GDM1 (cell line): Measurements from ENCODE around the gene EIF4EBP2.

Source experiments
- DNase-seq: peaks from one replicate; lab custom pipeline; 2025; lab: John Stamatoyannopoulos, UW

EIF4EBP2 gene

DNA sequence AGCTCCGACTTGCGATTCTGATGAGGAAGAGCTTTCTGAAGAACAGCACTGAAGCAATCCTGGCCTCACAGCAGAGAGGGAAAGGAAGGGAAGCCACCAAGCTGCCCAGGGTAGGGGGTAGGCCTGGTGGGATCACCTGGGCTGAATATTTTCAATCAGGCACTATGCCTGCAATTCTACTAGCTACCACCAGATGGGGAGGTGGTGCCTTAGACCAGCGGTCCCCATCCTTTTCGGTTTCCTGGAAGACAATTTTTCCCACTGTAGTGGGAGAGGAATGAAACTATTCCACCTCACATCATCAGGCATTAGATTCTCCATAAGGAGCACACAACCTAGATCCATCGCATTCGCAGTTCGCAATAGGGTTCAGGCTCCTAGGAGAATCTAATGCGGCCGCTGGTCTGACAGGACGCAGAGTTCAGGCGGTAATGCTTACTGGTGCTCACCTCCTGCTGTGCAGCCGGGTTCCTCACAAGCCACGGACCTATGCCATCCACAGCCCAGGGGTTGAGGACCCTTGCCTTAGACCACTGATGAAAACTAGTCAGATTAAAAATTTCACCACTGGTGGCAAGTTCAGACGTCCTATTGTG, 24.3 kb upstream of the EIF4EBP2 start:
- no peak for DNase-seq

- DNase-seq, result no peak
Measured at GRCh38 chr10:70380350-70381135, 23.4 kb upstream of the EIF4EBP2 start.

DNA sequence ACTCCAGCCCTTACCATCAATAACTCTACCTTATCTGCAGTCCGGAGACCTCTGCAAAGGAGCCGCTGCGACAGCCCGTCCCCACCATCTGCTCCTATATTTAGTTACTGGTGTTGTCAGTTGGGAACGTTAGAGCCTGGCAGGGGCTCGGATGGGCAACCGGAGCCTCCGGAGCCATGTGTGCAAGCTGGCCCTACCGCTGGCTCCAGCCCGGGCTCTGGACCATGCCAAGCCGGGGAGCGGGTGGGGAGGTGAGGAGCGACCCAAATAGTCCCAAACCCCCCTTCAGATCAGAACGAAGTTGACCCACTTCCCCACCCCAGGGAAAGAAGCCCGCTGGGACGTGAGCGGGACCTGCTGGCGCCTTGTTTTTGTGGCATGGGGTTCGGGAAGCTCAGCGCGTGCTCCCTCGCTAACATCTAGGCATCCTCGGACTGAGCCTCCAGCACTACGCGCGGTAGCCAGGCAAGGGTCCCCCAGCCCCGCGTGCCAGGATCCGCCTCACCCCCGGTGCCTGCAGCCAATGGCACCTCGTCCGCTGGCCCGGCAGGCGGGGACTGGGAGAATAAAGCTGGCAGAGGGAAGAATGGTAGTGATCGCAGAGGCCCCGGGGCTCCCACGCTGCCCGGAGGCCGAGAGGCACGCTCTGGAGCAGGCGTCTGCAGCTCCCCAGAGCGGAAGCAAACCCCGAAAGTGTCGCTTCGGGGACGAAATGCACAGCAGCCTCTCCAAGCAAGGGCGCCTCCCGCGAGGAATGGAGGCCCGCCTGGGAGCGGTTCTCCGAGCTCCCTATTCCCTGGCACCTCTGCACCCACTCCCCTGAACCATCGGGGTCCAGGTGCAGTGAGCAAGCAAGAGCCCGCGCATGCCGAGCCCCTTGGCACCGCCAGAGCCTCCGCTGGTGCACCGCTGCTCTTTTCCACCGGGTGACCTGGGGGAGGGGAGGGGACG, 22.2 kb upstream of the EIF4EBP2 start:
- no peak for DNase-seq

GRCh38 chr10:70391654-70392053, 12.3 kb upstream of the EIF4EBP2 start:
- DNase-seq, result no peak

GRCh38 chr10:70396140-70396539, 7.8 kb upstream of the EIF4EBP2 start:
- DNase-seq, result no peak

GRCh38 chr10:70399177-70399576, 4.8 kb upstream of the EIF4EBP2 start:
- DNase-seq, result no peak

- no peak for DNase-seq
Measured at GRCh38 chr10:70403483-70404035, 386 bp upstream of the EIF4EBP2 start.

- DNase-seq, result no peak
Measured at GRCh38 chr10:70404787-70405036, 767 bp downstream of the EIF4EBP2 start.

GRCh38 chr10:70405037-70405824, 1.3 kb downstream of the EIF4EBP2 start:
- peak; percentile 54 for DNase-seq

- DNase-seq, result no peak
Measured at GRCh38 chr10:70409772-70410171, 5.8 kb downstream of the EIF4EBP2 start.

DNA sequence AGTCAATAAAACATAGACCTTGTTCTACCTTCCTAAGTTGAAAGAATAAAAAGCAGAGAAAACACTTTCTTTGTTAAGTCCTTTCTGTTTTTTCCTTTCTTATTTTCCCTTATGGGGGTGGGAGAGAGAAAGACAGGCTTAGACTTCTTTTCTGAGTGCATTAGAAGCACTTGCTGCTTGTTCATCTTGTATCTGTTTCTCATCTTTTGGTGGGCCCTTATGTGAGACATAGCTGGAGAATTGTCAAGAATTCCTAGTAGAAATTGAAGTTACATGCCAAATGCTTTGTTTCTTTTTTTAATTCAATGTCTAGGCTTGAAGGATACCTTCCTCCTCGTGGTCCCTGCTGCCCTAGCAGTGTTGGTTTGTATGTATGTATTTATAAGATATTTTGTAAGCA, 6.7 kb downstream of the EIF4EBP2 start:
- DNase-seq, result no peak

DNA sequence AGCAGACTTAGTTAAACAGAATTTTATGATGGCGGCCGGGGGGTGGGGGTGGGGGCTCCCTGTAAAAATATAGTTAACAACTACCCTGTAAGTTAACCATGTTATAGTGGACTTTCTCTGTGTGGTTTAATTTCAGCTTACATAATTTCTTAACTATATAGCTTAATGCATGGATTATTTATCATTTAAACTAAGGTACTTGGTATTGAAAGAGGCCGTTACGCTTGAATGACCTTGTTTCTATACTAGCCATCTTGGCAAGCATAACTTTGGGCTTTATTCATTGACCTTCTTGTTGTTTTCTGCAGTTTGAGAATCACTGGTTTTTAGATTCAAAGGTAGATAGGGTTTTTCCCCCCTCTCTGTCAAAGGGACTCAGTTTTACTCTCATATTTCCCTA, 8.4 kb downstream of the EIF4EBP2 start:
- DNase-seq, result no peak

- no peak for DNase-seq
Measured at GRCh38 chr10:70417568-70417967, 13.6 kb downstream of the EIF4EBP2 start.

GRCh38 chr10:70418229-70418628, 14.3 kb downstream of the EIF4EBP2 start:
- no peak for DNase-seq

DNA sequence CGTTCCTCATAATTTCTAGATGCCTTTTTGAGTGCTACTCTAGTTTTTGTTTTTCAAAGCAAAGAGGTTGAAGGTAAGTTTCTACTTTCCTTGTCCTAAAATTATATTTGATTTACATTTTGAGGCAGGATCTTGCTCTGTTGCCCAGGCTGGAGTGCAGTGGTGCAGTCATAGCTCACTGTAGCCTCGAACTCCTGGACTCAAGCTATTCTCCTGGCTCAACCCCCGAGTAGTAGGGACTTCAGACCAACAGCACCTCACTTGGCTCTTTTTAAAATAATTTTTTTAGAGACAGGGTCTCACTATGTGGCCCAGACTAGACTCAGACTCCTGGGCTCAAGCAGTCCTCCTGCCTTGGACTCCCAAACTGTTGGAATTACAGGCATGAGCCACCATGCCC, 14.8 kb downstream of the EIF4EBP2 start:
- DNase-seq, result no peak

DNA sequence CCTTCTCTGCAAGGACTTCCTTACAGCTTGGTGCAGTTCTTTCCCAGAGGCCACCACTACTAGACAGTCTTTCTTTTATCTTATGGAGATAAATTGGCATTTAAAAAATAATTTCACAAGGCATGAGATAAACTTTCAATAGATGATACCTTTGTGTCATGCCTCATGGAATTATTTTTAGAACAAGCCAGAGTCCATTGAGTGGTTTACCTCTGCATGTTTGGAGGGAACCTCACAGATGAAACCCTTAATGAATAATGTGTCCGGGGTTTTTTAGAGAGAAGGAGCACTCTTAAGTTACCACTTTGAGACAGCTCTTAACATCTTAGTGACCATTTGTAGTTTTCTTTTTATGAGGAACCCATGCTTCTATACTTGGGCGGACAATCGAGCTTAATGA, 20.4 kb downstream of the EIF4EBP2 start:
- DNase-seq, result no peak

DNA sequence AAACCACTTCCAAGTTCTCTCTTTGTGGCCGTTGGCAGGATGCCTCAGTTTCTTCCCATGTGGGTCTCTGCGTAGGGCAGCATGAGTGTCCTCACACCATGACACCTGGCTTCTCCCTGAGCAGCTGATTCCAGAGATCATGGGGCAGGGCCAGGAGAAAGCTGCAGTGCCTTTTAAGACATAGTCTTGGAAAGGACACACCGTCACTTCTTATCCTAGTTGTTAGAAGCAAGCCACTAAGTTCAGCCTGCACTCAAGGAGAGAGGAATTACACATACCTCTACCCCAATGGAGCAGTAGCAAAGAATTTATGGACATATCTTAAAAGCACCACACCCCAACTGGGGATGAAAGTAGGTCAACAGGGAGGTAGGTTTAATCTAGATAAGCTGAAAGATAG, 21.2 kb downstream of the EIF4EBP2 start:
- no peak for DNase-seq

GRCh38 chr10:70426823-70427222, 22.9 kb downstream of the EIF4EBP2 start:
- DNase-seq, result no peak

DNA sequence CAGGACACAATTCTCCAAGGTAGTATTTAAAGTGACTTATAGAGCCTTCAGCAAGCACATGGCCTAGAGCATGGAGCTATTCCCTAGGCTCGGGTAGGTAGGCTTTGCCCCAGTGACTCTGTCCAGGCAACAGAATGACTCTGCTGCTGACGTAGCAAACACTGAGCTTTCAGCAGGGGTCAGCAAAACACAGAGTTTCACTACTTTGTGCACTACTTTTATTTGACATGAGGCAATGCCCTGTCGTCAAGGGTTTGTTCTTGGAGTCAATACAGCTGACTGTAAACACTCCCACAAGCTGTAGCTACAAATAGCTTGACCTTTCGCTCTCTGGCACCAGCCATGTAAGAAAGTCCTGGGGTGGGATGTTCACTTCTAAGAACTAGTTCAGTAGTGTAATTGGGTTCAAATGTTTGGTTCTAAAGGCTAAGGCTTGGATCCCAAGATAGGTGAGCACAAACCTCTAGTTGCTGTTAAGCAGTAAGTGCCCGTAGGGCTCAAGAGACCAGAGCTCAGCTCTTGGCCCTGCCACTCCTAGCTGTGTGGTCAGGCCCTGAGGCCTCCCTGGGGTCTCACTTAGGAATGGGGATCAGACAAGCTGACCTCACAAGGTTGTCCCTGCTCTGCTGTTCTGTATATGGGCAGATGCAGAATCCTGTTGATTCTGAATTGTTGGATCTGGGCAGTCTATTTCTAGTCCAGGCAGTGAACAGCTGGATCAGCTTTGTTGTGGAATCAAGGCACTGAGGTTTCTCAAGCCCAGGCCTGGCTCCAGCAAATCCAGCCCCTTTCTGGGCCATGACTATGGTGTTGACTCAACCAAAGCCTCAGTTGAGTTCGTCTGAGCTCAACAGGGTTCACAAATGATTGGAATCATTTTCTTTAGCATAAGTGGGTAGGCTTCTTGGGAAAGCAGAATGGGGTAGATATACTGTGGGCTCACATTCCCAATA, 26.8 kb downstream of the EIF4EBP2 start:
- no peak for DNase-seq

DNA sequence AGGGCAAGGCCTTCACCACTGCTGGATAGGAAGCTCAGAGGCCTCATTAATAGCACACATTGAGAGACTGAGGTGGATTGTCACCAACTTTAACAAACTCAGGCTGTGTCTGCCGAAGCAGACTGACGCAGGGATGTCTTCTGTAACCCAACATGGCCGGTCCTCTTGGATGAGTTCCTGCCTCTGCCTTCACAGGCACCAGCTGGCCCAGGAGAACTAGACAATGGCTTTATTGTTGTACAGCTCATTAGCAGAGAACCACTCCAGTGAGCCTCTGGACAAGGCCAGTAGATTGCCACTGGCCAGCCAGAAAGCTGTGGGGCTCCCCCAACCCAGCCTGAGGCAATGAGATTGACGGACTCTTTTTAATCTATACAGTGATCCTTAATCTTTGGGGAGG, 28.2 kb downstream of the EIF4EBP2 start:
- no peak for DNase-seq
